ENCODE measurements around the gene AMFR. TPM values are rescaled to one million over a fixed set of nuclear protein-coding genes. Genes with fewer than 3 reads are reported as not detected.

AMFR gene
- total RNA-seq, 1 experiment from 2014 or later = 66.3 TPM

DNA sequence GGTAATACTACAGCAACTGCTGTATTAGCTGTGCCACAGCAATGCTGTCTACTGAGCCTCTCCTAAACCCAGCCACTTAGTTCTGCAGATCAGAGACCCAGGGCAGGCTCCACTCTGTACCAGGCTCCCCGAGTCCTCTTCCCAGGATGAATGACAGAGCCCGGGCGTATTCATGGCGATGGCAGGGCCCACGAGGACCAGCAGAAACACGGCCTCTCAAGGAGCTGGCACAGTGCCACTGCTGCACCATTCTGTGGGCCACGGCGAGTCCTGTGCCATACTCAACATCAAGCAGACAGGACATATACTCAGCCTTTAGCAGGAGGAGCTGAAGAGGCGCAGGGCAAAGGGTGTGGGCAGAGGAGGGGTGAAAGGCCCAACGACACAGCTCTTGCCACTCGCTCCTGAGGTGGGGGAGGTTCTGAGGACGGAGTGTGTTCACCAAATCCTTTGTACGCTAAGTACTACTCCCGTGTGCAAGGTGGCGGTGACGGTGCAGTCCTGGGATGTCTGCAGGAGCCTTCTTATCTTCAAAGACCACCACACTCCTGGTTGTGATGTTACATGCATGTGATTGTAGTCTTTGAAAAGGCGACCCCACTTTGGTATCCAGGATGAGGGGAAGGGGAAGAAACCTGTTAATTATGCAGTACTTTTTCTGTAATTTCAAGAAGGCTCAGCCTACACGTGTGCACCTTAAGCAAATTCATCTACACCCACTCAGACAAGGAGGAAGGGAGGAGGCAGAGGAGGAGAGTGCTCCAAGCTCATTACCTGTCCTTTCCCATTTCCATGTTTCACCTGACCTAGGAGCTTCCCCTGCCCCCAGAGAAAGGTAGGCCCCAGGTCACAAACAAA lies 98.0 kb downstream of the AMFR start:
- H3K27me3 ChIP-seq (ENCODE audit: insufficient read depth, low read length) = no peaks in the 10 kb centered on the region
- H3K79me2 ChIP-seq (ENCODE audit: insufficient read depth, low read length) = no peaks in the 10 kb centered on the region
- peaks cover 5 to 25% of the 10 kb centered on the region in 2 experiments; a peak in 3 of 4 replicates for H3K4me1 ChIP-seq (ENCODE audit: control insufficient read depth in 1 of 2, insufficient read depth in 2 of 2, low read length in 2 of 2)
- no peak overlapping the region for H3K27ac ChIP-seq (ENCODE audit: low read depth, low read length)
- TF ChIP-seq EZH2phosphoT487 (IDR thresholded peaks at IDR 0.05; ENCODE audit: borderline replicate concordance) (no peak), TCF7L2 (IDR thresholded peaks at IDR 0.05; ENCODE audit: borderline replicate concordance, extremely low read depth, insufficient read depth, insufficient read length) (no peak)
- TF ChIP-seq, protein P1, sequence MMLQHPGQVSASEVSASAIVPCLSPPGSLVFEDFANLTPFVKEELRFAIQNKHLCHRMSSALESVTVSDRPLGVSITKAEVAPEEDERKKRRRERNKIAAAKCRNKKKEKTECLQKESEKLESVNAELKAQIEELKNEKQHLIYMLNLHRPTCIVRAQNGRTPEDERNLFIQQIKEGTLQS (IDR thresholded peaks at IDR 0.05) = no peak
- no peaks in the 10 kb centered on the region for H3K9me3 ChIP-seq (ENCODE audit: control insufficient read depth in 1 of 2, insufficient read depth in 1 of 2, low read depth in 1 of 2, low read length in 2 of 2)
- H3K9me2 ChIP-seq (ENCODE audit: insufficient read depth) = no peaks in the 10 kb centered on the region
- CTCF ChIA-PET = no interaction called here
- RAD21 ChIA-PET (ENCODE audit: low non-redundant PET in 1 of 2, low total read pairs in 2 of 2, uncharacterized antibody in 2 of 2, unreplicated experiment in 2 of 2) = no interaction called here
- POLR2A ChIA-PET = no interaction called here
- no peaks in the 10 kb centered on the region for H3K36me3 ChIP-seq (ENCODE audit: control insufficient read depth in 1 of 2, insufficient read depth in 2 of 2, low read length in 2 of 2)
- intact Hi-C loops (cut with micrococcal nuclease) = loop anchor here (10.0 kb wide), 1 partner anchor 862 kb away; no protein-coding TSS in a partner anchor
- DNase-seq (ENCODE audit: low read depth, low spot score) = no peak
- no TSS peak for BruUV-seq (replicated peaks)
- H2AFZ ChIP-seq (ENCODE audit: low read depth, low read length, poor library complexity, severe bottlenecking) = no peak overlapping the region
- no peak overlapping the region for H3K4me2 ChIP-seq (ENCODE audit: low read length)
- H3K4me3 ChIP-seq (replicated peaks in 1 of 2; ENCODE audit: low read depth in 1 of 2, low read length in 2 of 2) = no peak overlapping the region
- no peaks in the 10 kb centered on the region for H4K20me1 ChIP-seq (ENCODE audit: insufficient read depth)
- ATAC-seq = no peak
- no peak overlapping the region for H3K9ac ChIP-seq (ENCODE audit: low read length)

DNA sequence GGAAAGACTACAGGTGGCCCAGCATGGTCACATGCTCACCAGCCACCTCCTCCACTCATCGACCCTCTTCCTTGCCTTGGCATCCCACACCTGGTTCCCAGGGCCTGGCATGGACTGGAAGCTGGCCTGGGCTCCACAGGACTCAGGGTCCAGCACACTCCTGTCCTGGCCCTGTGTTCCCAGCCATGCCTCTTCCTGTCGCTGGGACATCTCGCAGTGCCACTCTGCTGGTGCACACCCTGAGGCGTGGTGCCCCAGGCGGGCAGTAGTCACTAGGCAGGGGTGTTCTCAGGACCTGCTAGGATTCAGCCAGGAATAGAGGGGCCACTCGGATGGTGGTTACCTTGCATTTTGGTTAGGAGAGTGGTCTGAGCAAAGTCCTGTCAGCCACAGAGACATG lies 99.4 kb downstream of the AMFR start:
- H3K36me3 ChIP-seq (ENCODE audit: control insufficient read depth in 1 of 2, insufficient read depth in 2 of 2, low read length in 2 of 2) = no peaks in the 10 kb centered on the region
- ChIA-PET RAD21 (ENCODE audit: low non-redundant PET in 1 of 2, low total read pairs in 2 of 2, uncharacterized antibody in 2 of 2, unreplicated experiment in 2 of 2) (interaction anchor here in 1 of 2 experiments (0.6 kb wide), 1 partner anchor 31 kb away, joined by 3 read pairs; no protein-coding TSS in a partner anchor), POLR2A (no interaction called here), CTCF (interaction anchor here (1.0 kb wide), 1 partner anchor 30 kb away, joined by 5 read pairs; no protein-coding TSS in a partner anchor)
- no peak overlapping the region for H3K4me3 ChIP-seq (replicated peaks in 1 of 2; ENCODE audit: low read depth in 1 of 2, low read length in 2 of 2)
- H3K4me2 ChIP-seq (ENCODE audit: low read length) = no peak overlapping the region
- DNase-seq (ENCODE audit: low read depth, low spot score) (no peak), ATAC-seq (no peak)
- no peaks in the 10 kb centered on the region for H3K27me3 ChIP-seq (ENCODE audit: insufficient read depth, low read length)
- intact Hi-C loops (cut with micrococcal nuclease) = loop anchor here (10.0 kb wide), 1 partner anchor 861 kb away; no protein-coding TSS in a partner anchor
- no peaks in the 10 kb centered on the region for H3K9me3 ChIP-seq (ENCODE audit: control insufficient read depth in 1 of 2, insufficient read depth in 1 of 2, low read depth in 1 of 2, low read length in 2 of 2)
- BruUV-seq (replicated peaks) = no TSS peak
- no peak overlapping the region for H3K27ac ChIP-seq (ENCODE audit: low read depth, low read length)
- H3K79me2 ChIP-seq (ENCODE audit: insufficient read depth, low read length) = no peaks in the 10 kb centered on the region
- H3K9ac ChIP-seq (ENCODE audit: low read length) = no peak overlapping the region
- H4K20me1 ChIP-seq (ENCODE audit: insufficient read depth) = no peaks in the 10 kb centered on the region
- H3K9me2 ChIP-seq (ENCODE audit: insufficient read depth) = no peaks in the 10 kb centered on the region
- H3K4me1 ChIP-seq (ENCODE audit: control insufficient read depth in 1 of 2, insufficient read depth in 2 of 2, low read length in 2 of 2) = peaks cover 5 to 25% of the 10 kb centered on the region in 2 experiments; a peak in 3 of 4 replicates
- no peak overlapping the region for H2AFZ ChIP-seq (ENCODE audit: low read depth, low read length, poor library complexity, severe bottlenecking)
- TF ChIP-seq CEBPB (IDR thresholded peaks at IDR 0.05; ENCODE audit: low read depth) (no peak), ZNF274 (IDR thresholded peaks at IDR 0.05; ENCODE audit: low read depth, low read length) (no peak), JUND (IDR thresholded peaks at IDR 0.05) (no peak), SP1 (IDR thresholded peaks at IDR 0.05; ENCODE audit: low read depth) (no peak), YY1 (IDR thresholded peaks at IDR 0.05; ENCODE audit: extremely low read depth, insufficient replicate concordance, low read depth, low read length) (no peak), EZH2 (IDR thresholded peaks at IDR 0.05) (no peak), CBX3 (IDR thresholded peaks at IDR 0.05; ENCODE audit: low read depth) (no peak)
- TF ChIP-seq, protein P1 (IDR thresholded peaks at IDR 0.05) = no peak
- TF ChIP-seq, protein P2, sequence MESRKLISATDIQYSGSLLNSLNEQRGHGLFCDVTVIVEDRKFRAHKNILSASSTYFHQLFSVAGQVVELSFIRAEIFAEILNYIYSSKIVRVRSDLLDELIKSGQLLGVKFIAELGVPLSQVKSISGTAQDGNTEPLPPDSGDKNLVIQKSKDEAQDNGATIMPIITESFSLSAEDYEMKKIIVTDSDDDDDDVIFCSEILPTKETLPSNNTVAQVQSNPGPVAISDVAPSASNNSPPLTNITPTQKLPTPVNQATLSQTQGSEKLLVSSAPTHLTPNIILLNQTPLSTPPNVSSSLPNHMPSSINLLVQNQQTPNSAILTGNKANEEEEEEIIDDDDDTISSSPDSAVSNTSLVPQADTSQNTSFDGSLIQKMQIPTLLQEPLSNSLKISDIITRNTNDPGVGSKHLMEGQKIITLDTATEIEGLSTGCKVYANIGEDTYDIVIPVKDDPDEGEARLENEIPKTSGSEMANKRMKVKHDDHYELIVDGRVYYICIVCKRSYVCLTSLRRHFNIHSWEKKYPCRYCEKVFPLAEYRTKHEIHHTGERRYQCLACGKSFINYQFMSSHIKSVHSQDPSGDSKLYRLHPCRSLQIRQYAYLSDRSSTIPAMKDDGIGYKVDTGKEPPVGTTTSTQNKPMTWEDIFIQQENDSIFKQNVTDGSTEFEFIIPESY (IDR thresholded peaks at IDR 0.05; ENCODE audit: extremely low read depth, insufficient replicate concordance, low read length) = no peak
- TF ChIP-seq, protein P3, sequence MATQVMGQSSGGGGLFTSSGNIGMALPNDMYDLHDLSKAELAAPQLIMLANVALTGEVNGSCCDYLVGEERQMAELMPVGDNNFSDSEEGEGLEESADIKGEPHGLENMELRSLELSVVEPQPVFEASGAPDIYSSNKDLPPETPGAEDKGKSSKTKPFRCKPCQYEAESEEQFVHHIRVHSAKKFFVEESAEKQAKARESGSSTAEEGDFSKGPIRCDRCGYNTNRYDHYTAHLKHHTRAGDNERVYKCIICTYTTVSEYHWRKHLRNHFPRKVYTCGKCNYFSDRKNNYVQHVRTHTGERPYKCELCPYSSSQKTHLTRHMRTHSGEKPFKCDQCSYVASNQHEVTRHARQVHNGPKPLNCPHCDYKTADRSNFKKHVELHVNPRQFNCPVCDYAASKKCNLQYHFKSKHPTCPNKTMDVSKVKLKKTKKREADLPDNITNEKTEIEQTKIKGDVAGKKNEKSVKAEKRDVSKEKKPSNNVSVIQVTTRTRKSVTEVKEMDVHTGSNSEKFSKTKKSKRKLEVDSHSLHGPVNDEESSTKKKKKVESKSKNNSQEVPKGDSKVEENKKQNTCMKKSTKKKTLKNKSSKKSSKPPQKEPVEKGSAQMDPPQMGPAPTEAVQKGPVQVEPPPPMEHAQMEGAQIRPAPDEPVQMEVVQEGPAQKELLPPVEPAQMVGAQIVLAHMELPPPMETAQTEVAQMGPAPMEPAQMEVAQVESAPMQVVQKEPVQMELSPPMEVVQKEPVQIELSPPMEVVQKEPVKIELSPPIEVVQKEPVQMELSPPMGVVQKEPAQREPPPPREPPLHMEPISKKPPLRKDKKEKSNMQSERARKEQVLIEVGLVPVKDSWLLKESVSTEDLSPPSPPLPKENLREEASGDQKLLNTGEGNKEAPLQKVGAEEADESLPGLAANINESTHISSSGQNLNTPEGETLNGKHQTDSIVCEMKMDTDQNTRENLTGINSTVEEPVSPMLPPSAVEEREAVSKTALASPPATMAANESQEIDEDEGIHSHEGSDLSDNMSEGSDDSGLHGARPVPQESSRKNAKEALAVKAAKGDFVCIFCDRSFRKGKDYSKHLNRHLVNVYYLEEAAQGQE (IDR thresholded peaks at IDR 0.05; ENCODE audit: low read depth) = no peak

Data from HCT116 (cell line).